Measurements from ENCODE around the gene HS1BP3.

The HS1BP3 gene

GRCh38 chr2:20653695-20654534 lies 3.0 kb upstream of the HS1BP3 start:
- H3K4me3 ChIP-seq (replicated peaks in 1 of 2; ENCODE audit: low read depth in 2 of 2, low read length in 2 of 2): no peak overlapping the region
- no peak for DNase-seq (ENCODE audit: low read depth in 2 of 2)
- no peak for TF ChIP-seq CTCF (IDR thresholded peaks at IDR 0.05; ENCODE audit: low read depth, low read length)

GRCh38 chr2:20652673-20653575 lies 2.0 kb upstream of the HS1BP3 start:
- no peak overlapping the region for H3K4me3 ChIP-seq (replicated peaks in 1 of 2; ENCODE audit: low read depth in 2 of 2, low read length in 2 of 2)
- no peak for TF ChIP-seq CTCF (IDR thresholded peaks at IDR 0.05; ENCODE audit: low read depth, low read length)
- DNase-seq (ENCODE audit: low read depth in 2 of 2): no peak

DNA sequence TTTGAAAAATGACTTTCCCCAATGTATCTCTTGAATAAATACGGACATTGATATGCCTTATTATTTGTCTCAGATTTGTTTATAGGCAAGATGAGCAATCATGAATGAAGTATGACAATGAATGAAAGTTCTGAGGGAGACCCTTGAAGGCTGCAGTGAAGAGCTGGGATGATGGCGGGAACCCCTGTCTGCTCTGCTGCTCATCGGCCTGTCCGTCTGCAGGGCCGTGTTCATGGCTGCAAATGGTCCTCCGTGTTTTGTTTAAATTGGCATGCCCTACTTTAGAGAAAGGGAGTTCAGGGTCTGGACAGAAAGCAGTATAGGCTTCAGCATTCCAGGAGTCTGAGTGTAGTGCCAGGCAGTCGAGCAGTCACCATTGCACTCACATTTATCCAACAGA lies 1.2 kb upstream of the HS1BP3 start:
- no peak for TF ChIP-seq CTCF (IDR thresholded peaks at IDR 0.05; ENCODE audit: low read depth, low read length)
- DNase-seq (ENCODE audit: low read depth in 2 of 2): no peak
- H3K4me3 ChIP-seq (replicated peaks in 1 of 2; ENCODE audit: low read depth in 2 of 2, low read length in 2 of 2): no peak overlapping the region

DNA sequence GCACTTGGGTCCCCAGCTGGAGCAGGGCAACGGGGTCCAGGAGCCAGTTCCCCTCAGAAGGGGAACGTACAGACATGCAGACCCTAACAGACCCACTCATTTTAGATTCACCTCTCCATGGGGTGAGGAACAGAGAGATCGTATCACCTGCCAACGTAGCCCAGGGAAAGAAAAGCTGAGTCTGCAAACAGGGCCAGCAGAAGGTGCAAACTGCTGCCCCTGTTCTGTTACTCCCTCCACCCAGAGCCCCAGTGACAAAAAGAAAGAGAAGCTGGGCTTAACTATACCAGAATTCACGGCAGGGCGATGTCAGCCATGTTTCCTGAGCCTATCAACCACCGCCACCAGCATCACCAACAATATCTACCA lies 817 bp upstream of the HS1BP3 start:
- TF ChIP-seq CTCF (IDR thresholded peaks at IDR 0.05; ENCODE audit: low read depth, low read length): no peak
- peak overlapping the region; percentile 58 for H3K4me3 ChIP-seq (replicated peaks in 1 of 2; ENCODE audit: low read depth in 2 of 2, low read length in 2 of 2)
- no peak for DNase-seq (ENCODE audit: low read depth in 2 of 2)

DNA sequence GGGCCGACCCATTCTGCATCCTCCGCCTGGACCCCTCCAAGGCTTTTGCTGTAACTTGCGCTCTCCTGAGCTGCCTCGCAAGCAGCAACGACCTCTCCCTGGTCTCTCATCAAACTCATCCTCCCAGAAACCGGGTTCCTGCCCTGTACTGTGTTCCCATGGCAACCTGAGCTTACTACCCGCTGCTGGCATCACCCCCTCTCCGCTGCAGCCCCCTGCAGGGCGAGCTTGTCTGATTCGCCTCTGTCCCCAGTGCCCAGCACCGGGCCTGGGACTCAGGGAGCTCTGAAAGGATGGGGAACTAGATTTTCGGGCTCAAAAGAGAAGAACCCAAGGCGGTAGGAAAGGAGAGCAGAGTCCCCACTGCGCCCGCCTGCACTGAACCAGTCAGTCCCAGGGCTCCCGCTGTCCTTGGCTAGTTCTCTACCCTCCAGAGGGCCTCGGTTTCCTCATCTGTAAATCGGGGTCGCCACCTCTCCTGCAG lies 463 bp downstream of the HS1BP3 start:
- H3K4me3 ChIP-seq (replicated peaks in 1 of 2; ENCODE audit: low read depth in 2 of 2, low read length in 2 of 2): peak overlapping the region; percentile 92 to 95

DNA sequence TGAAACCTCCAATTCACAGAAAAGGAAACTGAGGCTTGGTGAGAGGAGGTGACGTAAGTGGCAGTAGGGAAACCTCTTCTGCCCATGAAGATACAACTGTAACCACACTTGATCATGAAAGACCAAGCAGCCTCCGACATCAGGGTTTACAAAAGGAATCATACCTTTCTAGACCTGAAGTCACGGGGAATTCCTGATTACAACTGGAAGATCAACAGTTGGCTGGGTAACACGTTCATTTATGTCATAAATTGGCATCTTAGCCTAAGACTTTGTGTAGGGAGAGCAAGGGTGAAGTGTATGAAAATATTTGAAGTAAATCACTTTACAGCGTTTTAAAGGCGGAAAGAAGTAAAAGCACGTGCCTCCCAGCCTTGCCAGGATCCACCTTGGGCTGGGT lies 922 bp downstream of the HS1BP3 start:
- DNase-seq (ENCODE audit: low read depth in 2 of 2): no peak
- H3K4me3 ChIP-seq (replicated peaks in 1 of 2; ENCODE audit: low read depth in 2 of 2, low read length in 2 of 2): peak overlapping the region; percentile 92 to 95
- TF ChIP-seq CTCF (IDR thresholded peaks at IDR 0.05; ENCODE audit: low read depth, low read length): no peak

More for the DNA sequence above, 463 bp downstream of the HS1BP3 start:
- DNase-seq (ENCODE audit: low read depth in 2 of 2): peak; percentile 56 to 58
- no peak for TF ChIP-seq CTCF (IDR thresholded peaks at IDR 0.05; ENCODE audit: low read depth, low read length)

All from cardiac fibroblast (primary cell).